Colonic mucosa (tissue), 4 donors: ENCODE results near the gene TMED10. TPM values are rescaled to one million over a fixed set of nuclear protein-coding genes. Genes with fewer than 3 reads are reported as not detected.

ENCODE experiments used
- DNase-seq: peaks from one replicate; pipeline ENCODE4 v3.0.0-alpha.2; 2020
- H3K27ac ChIP-seq: fragments of 200-600 bp; one replicate; pipeline ENCODE4 v1.8.0; 2021
- H3K27me3 ChIP-seq: fragments of 200-600 bp; one replicate; pipeline ENCODE4 v1.8.0; 2021
- H3K36me3 ChIP-seq: fragments of 200-600 bp; one replicate; pipeline ENCODE4 v1.8.0; 2021
- H3K4me1 ChIP-seq: fragments of 200-600 bp; one replicate; pipeline ENCODE4 v1.8.0; 2021; ENCODE audit warnings: mild to moderate bottlenecking
- H3K4me3 ChIP-seq: fragments of 200-600 bp; one replicate; pipeline ENCODE4 v1.8.0; 2021
- H3K9ac ChIP-seq, 2 donors: one replicate each; pipeline ENCODE4 v1.7.0; 2013; ENCODE audit warnings: control low read depth in 2 of 2, low read depth in 2 of 2, low read length in 2 of 2
- H3K9me3 ChIP-seq: fragments of 200-600 bp; one replicate; pipeline ENCODE4 v1.8.0; 2021
- CTCF ChIP-seq: fragments of 200-600 bp; IDR thresholded peaks from one replicate; pipeline ENCODE4 v1.8.0; 2022; ENCODE audit warnings: antibody characterized with exemption, mild to moderate bottlenecking
- intact Hi-C: fragments of 100-400 bp; cut with DNase I; formaldehyde crosslinking; loops from one replicate; pipeline ENCODE4 v1.14.1; 2022
- total RNA-seq, 2 donors: library from RNA; stranded (reverse); fragmentation: NEBNext Ultra II Directional in 1 of 2; extraction: Animal tissue kit (Norgen Biotek cat#: 25700) in 1 of 2; gene quantifications; one replicate each; pipeline ENCODE4 v1.2.1, GENCODE V29; 2021
- donor health status: healthy.
- donor health status: DM: no; HTN: no; CAD: no.
- donor health status: DM: no; HTN: no; CAD: no.

The TMED10 gene
- total RNA-seq, 2 donors from 2014 or later, result 387 to 432 TPM

GRCh38 chr14:75202657-75203056, 26.2 kb upstream of the TMED10 start:
- Histone ChIP-seq H3K27me3 (no peaks in the 10 kb centered on the region), H3K27ac (no peak overlapping the region), H3K4me3 (no peak overlapping the region), H3K9me3 (no peaks in the 10 kb centered on the region), H3K4me1 (peaks cover 20% of the 10 kb centered on the region), H3K36me3 (no peaks in the 10 kb centered on the region), H3K9ac (peak overlapping the region in 1 of 2 donors; percentile 2)
- DNase-seq, result no peak
- intact Hi-C loops, result no loop called here
- no peak for TF ChIP-seq CTCF

DNA sequence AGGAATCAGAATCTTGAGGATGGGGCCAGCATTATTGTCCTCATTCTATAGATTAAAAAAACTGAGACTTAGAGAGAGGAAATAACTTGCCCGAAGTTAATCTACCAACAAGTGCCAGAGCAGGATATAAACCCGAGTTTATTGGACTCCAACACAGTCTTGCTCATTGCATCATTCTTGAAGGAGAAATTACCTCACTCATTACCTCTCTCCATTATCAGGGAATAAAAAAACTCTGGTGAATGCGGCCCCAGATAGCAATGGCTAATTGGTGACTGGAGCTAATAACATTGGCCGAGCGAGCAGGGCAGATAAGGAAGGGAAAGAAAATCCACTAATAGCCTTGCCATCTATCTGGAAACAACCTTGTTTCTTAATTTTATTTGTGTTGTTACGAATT, 24.7 kb upstream of the TMED10 start:
- peaks cover 20% of the 10 kb centered on the region for H3K4me1 ChIP-seq
- H3K27me3 ChIP-seq, result no peaks in the 10 kb centered on the region
- DNase-seq, result no peak
- no peak overlapping the region for H3K4me3 ChIP-seq
- H3K27ac ChIP-seq, result peak overlapping the region; percentile 87
- no peaks in the 10 kb centered on the region for H3K36me3 ChIP-seq
- H3K9me3 ChIP-seq, result no peaks in the 10 kb centered on the region
- intact Hi-C loops, result no loop called here
- peak overlapping the region in 1 of 2 donors; percentile 62 for H3K9ac ChIP-seq
- no peak for TF ChIP-seq CTCF

DNA sequence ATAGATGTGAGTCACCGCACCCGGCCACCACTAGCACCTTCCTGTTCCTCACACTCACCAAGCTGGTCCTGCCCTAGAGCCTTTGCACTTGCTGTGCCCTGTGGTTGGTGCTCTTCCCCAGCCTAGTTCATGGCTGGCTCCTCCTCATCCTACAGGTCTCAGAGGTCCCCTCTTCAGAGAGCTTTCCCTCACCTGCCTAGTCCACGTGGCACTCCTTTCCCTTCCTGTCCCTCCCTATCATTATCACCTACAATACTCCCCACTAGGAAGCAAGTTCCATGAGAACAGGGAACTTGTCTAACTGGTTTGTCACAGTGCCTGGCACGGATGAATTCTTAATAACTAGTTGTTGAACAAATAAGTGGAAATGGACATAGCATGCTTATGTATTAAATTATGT, 24.0 kb upstream of the TMED10 start:
- Histone ChIP-seq H3K27ac (peak overlapping the region; percentile 87), H3K9ac (peak overlapping the region in 1 of 2 donors; percentile 62), H3K36me3 (no peaks in the 10 kb centered on the region), H3K4me1 (peaks cover 20% of the 10 kb centered on the region), H3K27me3 (no peaks in the 10 kb centered on the region), H3K9me3 (no peaks in the 10 kb centered on the region), H3K4me3 (no peak overlapping the region)
- no peak for TF ChIP-seq CTCF
- DNase-seq, result peak; percentile 92
- intact Hi-C loops, result no loop called here

DNA sequence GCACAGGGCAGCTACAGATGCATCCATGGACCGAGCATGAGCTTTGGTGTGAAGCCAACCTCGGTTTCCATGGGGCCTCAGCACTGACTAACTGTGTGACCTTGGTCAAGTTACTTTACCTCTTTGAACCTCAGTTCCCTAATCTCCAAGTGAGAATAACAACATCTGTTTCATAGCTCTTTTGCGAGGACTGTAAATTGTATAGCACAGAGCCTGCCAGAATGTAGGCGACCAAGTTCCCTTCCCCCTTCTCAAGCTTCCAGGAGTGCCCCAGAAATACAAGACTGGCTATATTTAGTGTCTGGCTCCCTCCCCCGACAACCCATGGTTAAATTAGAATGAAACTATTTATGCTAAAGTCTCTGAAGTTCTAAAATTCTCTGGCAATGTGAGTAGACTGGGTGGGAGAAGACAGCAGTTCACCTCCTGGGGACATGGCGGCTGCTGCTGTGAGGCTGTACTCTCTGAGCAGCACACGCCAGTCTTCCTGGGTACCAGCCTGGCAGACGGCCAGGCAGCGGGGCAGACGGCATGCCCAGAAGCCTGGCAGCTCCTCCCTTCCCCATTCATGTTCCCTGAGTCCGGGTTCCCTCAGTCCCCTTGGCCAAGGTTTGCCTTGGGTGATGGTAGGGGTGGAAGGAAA, 22.0 kb upstream of the TMED10 start:
- intact Hi-C loops, result no loop called here
- TF ChIP-seq CTCF, result no peak
- H3K27ac ChIP-seq, result peak overlapping the region; percentile 87
- peaks cover 20% of the 10 kb centered on the region for H3K4me1 ChIP-seq
- no peaks in the 10 kb centered on the region for H3K9me3 ChIP-seq
- no peak overlapping the region for H3K4me3 ChIP-seq
- peak; percentile 43 for DNase-seq
- H3K27me3 ChIP-seq, result no peaks in the 10 kb centered on the region
- no peaks in the 10 kb centered on the region for H3K36me3 ChIP-seq
- H3K9ac ChIP-seq, result peak overlapping the region in 1 of 2 donors; percentile 43

- Histone ChIP-seq H3K9me3 (no peaks in the 10 kb centered on the region), H3K4me3 (no peak overlapping the region), H3K9ac (no peak overlapping the region), H3K4me1 (peaks cover 20% of the 10 kb centered on the region), H3K36me3 (no peaks in the 10 kb centered on the region), H3K27ac (no peak overlapping the region), H3K27me3 (no peaks in the 10 kb centered on the region)
- intact Hi-C loops, result no loop called here
- TF ChIP-seq CTCF, result no peak
- DNase-seq, result no peak
Observed at GRCh38 chr14:75197338-75197737, 20.9 kb upstream of the TMED10 start.
